GM18867 (cell line): ENCODE data around the gene PRKCE.

Source experiments
- ATAC-seq: cut with Tn5 transposase; IDR thresholded peaks from one replicate; pipeline ENCODE4 v1.9.1; 2021; ENCODE audit warnings: mild to moderate bottlenecking, moderate library complexity; ENCODE audit not compliant: unreplicated experiment

Gene PRKCE

GRCh38 chr2:46153996-46154753, 502.7 kb downstream of the PRKCE start:
- no peak for ATAC-seq

GRCh38 chr2:46157072-46157965, 505.8 kb downstream of the PRKCE start:
- ATAC-seq = no peak

- ATAC-seq = no peak
These were observed 506.5 kb downstream of the PRKCE start for GRCh38 chr2:46157966-46158310.

- no peak for ATAC-seq
These were observed 507.2 kb downstream of the PRKCE start for GRCh38 chr2:46158661-46159060.

GRCh38 chr2:46160326-46160725, 508.9 kb downstream of the PRKCE start:
- ATAC-seq = no peak

GRCh38 chr2:46161315-46161714, 509.8 kb downstream of the PRKCE start:
- no peak for ATAC-seq

GRCh38 chr2:46161911-46162310, 510.4 kb downstream of the PRKCE start:
- no peak for ATAC-seq

GRCh38 chr2:46162329-46163097, 511.0 kb downstream of the PRKCE start:
- ATAC-seq = no peak

- ATAC-seq = no peak
These were observed 511.6 kb downstream of the PRKCE start for GRCh38 chr2:46163098-46163430.

- ATAC-seq = no peak
These were observed 512.5 kb downstream of the PRKCE start for GRCh38 chr2:46163804-46164528.

GRCh38 chr2:46164529-46165301, 513.2 kb downstream of the PRKCE start:
- ATAC-seq = no peak

- ATAC-seq = no peak
These were observed 514.4 kb downstream of the PRKCE start for GRCh38 chr2:46165916-46166315.

GRCh38 chr2:46167406-46167805, 515.9 kb downstream of the PRKCE start:
- no peak for ATAC-seq

GRCh38 chr2:46167924-46168323, 516.4 kb downstream of the PRKCE start:
- no peak for ATAC-seq

- ATAC-seq = no peak
These were observed 518.0 kb downstream of the PRKCE start for GRCh38 chr2:46169467-46169866.

- no peak for ATAC-seq
These were observed 518.6 kb downstream of the PRKCE start for GRCh38 chr2:46170026-46170425.

- ATAC-seq = no peak
These were observed 519.3 kb downstream of the PRKCE start for GRCh38 chr2:46170611-46171350.

GRCh38 chr2:46171411-46171953, 520.0 kb downstream of the PRKCE start:
- ATAC-seq = no peak

GRCh38 chr2:46171996-46172546, 520.6 kb downstream of the PRKCE start:
- ATAC-seq = no peak
